HepG2 (cell line): ENCODE results near the gene FGGY. TPM values are rescaled to one million over a fixed set of nuclear protein-coding genes. Genes with fewer than 3 reads are reported as not detected.

ENCODE experiments used
- FOSL2 ChIP-seq: sonication (generic); formaldehyde crosslinking; IDR thresholded peaks from 2 replicates; pipeline ENCODE4 v1.4.0; 2020; ENCODE audit warnings: missing genetic modification reagents
- FOXJ3 ChIP-seq: sonication (generic); formaldehyde crosslinking; IDR thresholded peaks from 2 replicates; pipeline ENCODE4 v1.4.0; 2020; ENCODE audit warnings: missing genetic modification reagents, mild to moderate bottlenecking, borderline replicate concordance
- NR2F6 ChIP-seq, 2 experiments: IDR thresholded peaks; 2 replicates each; pipeline ENCODE4 v1.6.1; 2016; ENCODE audit warnings: antibody characterized with exemption in 1 of 2, mild to moderate bottlenecking in 1 of 2
- RFX3 ChIP-seq: IDR thresholded peaks from 2 replicates; pipeline ENCODE4 v1.6.1; 2016; ENCODE audit warnings: missing biosample characterization, missing genetic modification reagents
- SOX13 ChIP-seq, 3 experiments: fragments of 450-650 bp in 1 of 3; sonication (generic) in 1 of 3; formaldehyde crosslinking in 1 of 3; IDR thresholded peaks in 2 of 3; conservative IDR thresholded peaks in 1 of 3; 2 replicates each; pipeline versions ENCODE4 v1.5.0 to v1.6.1; 2016 to 2020; ENCODE audit warnings: antibody characterized with exemption in 1 of 3, mild to moderate bottlenecking in 1 of 3, missing compliant biosample characterization in 1 of 3, missing genetic modification reagents in 1 of 3, moderate library complexity in 1 of 3
- TCF7L2 ChIP-seq: IDR thresholded peaks from 2 replicates; pipeline ENCODE4 v1.6.1; 2011; ENCODE audit warnings: mild to moderate bottlenecking, low read depth, low read length, moderate library complexity
- ZMYM3 ChIP-seq: sonication (generic); formaldehyde crosslinking; IDR thresholded peaks from 2 replicates; pipeline ENCODE4 v1.5.1; 2020; ENCODE audit warnings: mild to moderate bottlenecking, missing genetic modification reagents
- ZNF367 ChIP-seq: sonication (generic); formaldehyde crosslinking; IDR thresholded peaks from 2 replicates; pipeline ENCODE4 v1.4.0; 2020; ENCODE audit warnings: missing genetic modification reagents, borderline replicate concordance
- ZNF496 ChIP-seq: sonication (generic); formaldehyde crosslinking; IDR thresholded peaks from 2 replicates; pipeline ENCODE4 v1.8.1; 2023; ENCODE audit warnings: mild to moderate bottlenecking, moderate library complexity, missing genetic modification reagents; ENCODE audit not compliant: insufficient replicate concordance
- polyA plus RNA-seq, 8 experiments: library from polyadenylated mRNA; depleted of rRNA in 3 of 8; stranded (reverse) in 7 of 8; unstranded in 1 of 8; fragments of >200 nt; fragmentation: Illumina TruSeq in 4 of 8; extraction: Trizol in 4 of 8; gene quantifications; 2 replicates each; pipeline versions ENCODE4 v1.2.1 to v1.2.3, GENCODE V29; 2011 to 2016; ENCODE audit warnings: low read depth in 4 of 8, missing spikeins in 1 of 8, mixed read lengths in 1 of 8; ENCODE audit not compliant: insufficient read depth in 1 of 8
- total RNA-seq, 5 experiments: library from RNA; depleted of rRNA; stranded (reverse); fragments of >200 nt; fragmentation: Illumina TruSeq; extraction: Trizol; gene quantifications; 2 replicates each; pipeline ENCODE4 v1.2.3, GENCODE V29; 2016; ENCODE audit warnings: low read depth in 1 of 5
- TF ChIP-seq, protein P1 (sequence below): sonication (generic); formaldehyde crosslinking; IDR thresholded peaks from 2 replicates; pipeline ENCODE4 v1.8.1; 2022; ENCODE audit warnings: low read depth, mild to moderate bottlenecking, missing genetic modification reagents
- TF ChIP-seq, protein P2 (sequence below): sonication (generic); formaldehyde crosslinking; IDR thresholded peaks from 2 replicates; pipeline ENCODE4 v1.4.0; 2020; ENCODE audit warnings: missing genetic modification reagents
- TF ChIP-seq, protein P3 (sequence below): sonication (generic); formaldehyde crosslinking; IDR thresholded peaks from 2 replicates; pipeline ENCODE4 v1.4.0; 2020; ENCODE audit warnings: mild to moderate bottlenecking, missing genetic modification reagents, borderline replicate concordance
- TF ChIP-seq, protein P4 (sequence below): sonication (generic); formaldehyde crosslinking; IDR thresholded peaks from 2 replicates; pipeline ENCODE4 v1.4.0; 2020; ENCODE audit warnings: low read depth, missing genetic modification reagents

Gene FGGY
- total and polyA plus RNA-seq, 2 of the 13 experiments (the other 11 are each of a cell fraction or from before 2014, with no cell fraction given): 15.7 to 27.5 TPM

DNA sequence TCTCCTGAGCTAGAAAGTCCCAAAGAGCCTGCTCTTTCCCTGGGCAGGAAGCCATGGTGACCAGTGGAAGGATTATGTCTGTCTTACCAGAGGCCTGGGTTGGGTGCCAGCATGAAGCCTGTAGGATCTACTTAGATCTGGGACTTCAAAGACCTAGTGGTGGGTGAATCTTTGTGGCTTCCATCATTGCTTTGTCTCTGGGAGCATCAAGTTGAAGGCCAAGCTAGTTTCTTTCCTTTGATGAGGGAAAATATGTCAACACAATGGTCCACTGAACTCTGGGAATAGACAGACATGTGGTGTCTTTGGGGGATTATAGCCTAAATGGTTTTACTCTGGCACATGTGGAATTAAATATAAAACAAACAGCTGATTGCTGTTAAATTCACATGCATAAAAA is 417.3 kb downstream of the FGGY start (continued):
- TF ChIP-seq, protein P1, sequence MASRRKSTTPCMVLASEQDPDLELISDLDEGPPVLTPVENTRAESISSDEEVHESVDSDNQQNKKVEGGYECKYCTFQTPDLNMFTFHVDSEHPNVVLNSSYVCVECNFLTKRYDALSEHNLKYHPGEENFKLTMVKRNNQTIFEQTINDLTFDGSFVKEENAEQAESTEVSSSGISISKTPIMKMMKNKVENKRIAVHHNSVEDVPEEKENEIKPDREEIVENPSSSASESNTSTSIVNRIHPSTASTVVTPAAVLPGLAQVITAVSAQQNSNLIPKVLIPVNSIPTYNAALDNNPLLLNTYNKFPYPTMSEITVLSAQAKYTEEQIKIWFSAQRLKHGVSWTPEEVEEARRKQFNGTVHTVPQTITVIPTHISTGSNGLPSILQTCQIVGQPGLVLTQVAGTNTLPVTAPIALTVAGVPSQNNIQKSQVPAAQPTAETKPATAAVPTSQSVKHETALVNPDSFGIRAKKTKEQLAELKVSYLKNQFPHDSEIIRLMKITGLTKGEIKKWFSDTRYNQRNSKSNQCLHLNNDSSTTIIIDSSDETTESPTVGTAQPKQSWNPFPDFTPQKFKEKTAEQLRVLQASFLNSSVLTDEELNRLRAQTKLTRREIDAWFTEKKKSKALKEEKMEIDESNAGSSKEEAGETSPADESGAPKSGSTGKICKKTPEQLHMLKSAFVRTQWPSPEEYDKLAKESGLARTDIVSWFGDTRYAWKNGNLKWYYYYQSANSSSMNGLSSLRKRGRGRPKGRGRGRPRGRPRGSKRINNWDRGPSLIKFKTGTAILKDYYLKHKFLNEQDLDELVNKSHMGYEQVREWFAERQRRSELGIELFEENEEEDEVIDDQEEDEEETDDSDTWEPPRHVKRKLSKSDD (CRISPR knock-in tag): no peak
- TF ChIP-seq FOXJ3 (CRISPR knock-in tag): peak; percentile 46; the same call in 1 of the 2 replicates
- TF ChIP-seq ZNF367: no peak
- TF ChIP-seq RFX3: no peak
- 0 out of 2 replicates have a peak, but pooled peaks have one; percentile 47 for TF ChIP-seq TCF7L2
- TF ChIP-seq, protein P2, sequence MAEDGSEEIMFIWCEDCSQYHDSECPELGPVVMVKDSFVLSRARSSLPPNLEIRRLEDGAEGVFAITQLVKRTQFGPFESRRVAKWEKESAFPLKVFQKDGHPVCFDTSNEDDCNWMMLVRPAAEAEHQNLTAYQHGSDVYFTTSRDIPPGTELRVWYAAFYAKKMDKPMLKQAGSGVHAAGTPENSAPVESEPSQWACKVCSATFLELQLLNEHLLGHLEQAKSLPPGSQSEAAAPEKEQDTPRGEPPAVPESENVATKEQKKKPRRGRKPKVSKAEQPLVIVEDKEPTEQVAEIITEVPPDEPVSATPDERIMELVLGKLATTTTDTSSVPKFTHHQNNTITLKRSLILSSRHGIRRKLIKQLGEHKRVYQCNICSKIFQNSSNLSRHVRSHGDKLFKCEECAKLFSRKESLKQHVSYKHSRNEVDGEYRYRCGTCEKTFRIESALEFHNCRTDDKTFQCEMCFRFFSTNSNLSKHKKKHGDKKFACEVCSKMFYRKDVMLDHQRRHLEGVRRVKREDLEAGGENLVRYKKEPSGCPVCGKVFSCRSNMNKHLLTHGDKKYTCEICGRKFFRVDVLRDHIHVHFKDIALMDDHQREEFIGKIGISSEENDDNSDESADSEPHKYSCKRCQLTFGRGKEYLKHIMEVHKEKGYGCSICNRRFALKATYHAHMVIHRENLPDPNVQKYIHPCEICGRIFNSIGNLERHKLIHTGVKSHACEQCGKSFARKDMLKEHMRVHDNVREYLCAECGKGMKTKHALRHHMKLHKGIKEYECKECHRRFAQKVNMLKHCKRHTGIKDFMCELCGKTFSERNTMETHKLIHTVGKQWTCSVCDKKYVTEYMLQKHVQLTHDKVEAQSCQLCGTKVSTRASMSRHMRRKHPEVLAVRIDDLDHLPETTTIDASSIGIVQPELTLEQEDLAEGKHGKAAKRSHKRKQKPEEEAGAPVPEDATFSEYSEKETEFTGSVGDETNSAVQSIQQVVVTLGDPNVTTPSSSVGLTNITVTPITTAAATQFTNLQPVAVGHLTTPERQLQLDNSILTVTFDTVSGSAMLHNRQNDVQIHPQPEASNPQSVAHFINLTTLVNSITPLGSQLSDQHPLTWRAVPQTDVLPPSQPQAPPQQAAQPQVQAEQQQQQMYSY: no peak
- TF ChIP-seq ZNF496 (CRISPR knock-in tag): no peak
- TF ChIP-seq, protein P3, sequence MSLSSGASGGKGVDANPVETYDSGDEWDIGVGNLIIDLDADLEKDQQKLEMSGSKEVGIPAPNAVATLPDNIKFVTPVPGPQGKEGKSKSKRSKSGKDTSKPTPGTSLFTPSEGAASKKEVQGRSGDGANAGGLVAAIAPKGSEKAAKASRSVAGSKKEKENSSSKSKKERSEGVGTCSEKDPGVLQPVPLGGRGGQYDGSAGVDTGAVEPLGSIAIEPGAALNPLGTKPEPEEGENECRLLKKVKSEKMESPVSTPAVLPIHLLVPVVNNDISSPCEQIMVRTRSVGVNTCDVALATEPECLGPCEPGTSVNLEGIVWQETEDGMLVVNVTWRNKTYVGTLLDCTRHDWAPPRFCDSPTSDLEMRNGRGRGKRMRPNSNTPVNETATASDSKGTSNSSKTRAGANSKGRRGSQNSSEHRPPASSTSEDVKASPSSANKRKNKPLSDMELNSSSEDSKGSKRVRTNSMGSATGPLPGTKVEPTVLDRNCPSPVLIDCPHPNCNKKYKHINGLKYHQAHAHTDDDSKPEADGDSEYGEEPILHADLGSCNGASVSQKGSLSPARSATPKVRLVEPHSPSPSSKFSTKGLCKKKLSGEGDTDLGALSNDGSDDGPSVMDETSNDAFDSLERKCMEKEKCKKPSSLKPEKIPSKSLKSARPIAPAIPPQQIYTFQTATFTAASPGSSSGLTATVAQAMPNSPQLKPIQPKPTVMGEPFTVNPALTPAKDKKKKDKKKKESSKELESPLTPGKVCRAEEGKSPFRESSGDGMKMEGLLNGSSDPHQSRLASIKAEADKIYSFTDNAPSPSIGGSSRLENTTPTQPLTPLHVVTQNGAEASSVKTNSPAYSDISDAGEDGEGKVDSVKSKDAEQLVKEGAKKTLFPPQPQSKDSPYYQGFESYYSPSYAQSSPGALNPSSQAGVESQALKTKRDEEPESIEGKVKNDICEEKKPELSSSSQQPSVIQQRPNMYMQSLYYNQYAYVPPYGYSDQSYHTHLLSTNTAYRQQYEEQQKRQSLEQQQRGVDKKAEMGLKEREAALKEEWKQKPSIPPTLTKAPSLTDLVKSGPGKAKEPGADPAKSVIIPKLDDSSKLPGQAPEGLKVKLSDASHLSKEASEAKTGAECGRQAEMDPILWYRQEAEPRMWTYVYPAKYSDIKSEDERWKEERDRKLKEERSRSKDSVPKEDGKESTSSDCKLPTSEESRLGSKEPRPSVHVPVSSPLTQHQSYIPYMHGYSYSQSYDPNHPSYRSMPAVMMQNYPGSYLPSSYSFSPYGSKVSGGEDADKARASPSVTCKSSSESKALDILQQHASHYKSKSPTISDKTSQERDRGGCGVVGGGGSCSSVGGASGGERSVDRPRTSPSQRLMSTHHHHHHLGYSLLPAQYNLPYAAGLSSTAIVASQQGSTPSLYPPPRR: no peak
- TF ChIP-seq SOX13 (IDR thresholded peaks at IDR 0.05): no peak
- peak in 1 of 2 experiments; percentile 90; a peak in 2 of 4 replicates for TF ChIP-seq SOX13 (CRISPR knock-in tag; conservative IDR thresholded peaks at IDR 0.05 in 1 of 2, IDR thresholded peaks at IDR 0.05 in 1 of 2)
- TF ChIP-seq, protein P4, sequence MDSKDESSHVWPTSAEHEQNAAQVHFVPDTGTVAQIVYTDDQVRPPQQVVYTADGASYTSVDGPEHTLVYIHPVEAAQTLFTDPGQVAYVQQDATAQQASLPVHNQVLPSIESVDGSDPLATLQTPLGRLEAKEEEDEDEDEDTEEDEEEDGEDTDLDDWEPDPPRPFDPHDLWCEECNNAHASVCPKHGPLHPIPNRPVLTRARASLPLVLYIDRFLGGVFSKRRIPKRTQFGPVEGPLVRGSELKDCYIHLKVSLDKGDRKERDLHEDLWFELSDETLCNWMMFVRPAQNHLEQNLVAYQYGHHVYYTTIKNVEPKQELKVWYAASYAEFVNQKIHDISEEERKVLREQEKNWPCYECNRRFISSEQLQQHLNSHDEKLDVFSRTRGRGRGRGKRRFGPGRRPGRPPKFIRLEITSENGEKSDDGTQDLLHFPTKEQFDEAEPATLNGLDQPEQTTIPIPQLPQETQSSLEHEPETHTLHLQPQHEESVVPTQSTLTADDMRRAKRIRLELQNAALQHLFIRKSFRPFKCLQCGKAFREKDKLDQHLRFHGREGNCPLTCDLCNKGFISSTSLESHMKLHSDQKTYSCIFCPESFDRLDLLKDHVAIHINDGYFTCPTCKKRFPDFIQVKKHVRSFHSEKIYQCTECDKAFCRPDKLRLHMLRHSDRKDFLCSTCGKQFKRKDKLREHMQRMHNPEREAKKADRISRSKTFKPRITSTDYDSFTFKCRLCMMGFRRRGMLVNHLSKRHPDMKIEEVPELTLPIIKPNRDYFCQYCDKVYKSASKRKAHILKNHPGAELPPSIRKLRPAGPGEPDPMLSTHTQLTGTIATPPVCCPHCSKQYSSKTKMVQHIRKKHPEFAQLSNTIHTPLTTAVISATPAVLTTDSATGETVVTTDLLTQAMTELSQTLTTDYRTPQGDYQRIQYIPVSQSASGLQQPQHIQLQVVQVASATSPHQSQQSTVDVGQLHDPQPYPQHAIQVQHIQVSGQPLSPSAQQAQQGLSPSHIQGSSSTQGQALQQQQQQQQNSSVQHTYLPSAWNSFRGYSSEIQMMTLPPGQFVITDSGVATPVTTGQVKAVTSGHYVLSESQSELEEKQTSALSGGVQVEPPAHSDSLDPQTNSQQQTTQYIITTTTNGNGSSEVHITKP: no peak
- TF ChIP-seq NR2F6 (IDR thresholded peaks at IDR 0.05): peak; percentile 49; the same call in 1 of the 2 replicates
- TF ChIP-seq NR2F6 (CRISPR knock-in tag; IDR thresholded peaks at IDR 0.05): 0 out of 2 replicates have a peak, but pooled peaks have one; percentile 14
- no peak for TF ChIP-seq ZMYM3 (CRISPR knock-in tag)
- TF ChIP-seq FOSL2 (CRISPR knock-in tag): peak; percentile 33; the same call in 1 of the 2 replicates
